H1 (cell line): ENCODE data around the gene URB2. TPM values are rescaled to one million over a fixed set of nuclear protein-coding genes. Genes with fewer than 3 reads are reported as not detected.

Experiments
- CTCF ChIA-PET: fragments of 300-600 bp; sonication (Branson Sonifier 250); formaldehyde crosslinking; loops from one replicate; lab custom pipeline; 2021; ENCODE audit not compliant: partially characterized antibody; lab: Charles Lee
- POLR2A ChIA-PET: fragments of 300-600 bp; sonication (Branson Sonifier 250); formaldehyde crosslinking; loops from one replicate; lab custom pipeline; 2021; ENCODE audit warnings: inconsistent platforms; ENCODE audit not compliant: partially characterized antibody; lab: Charles Lee
- DNase-seq, 2 experiments: peaks; one replicate each; pipeline versions ENCODE4 v3.0.0 to v3.0.0-alpha.2; 2010 to 2022; ENCODE audit warnings: low spot score in 2 of 2, low read depth in 1 of 2, mixed read lengths in 1 of 2
- FAIRE-seq: peaks from 2 replicates; lab custom pipeline; 2011; peaks lifted over from hg19 to GRCh38; lab: Jason Lieb, UNC
- H2AFZ ChIP-seq: 2 replicates; pipeline ENCODE4 v1.8.1; 2012; ENCODE audit warnings: low read length, inconsistent platforms
- H2AK5ac ChIP-seq: 2 replicates; pipeline ENCODE4 v1.6.1; 2013; ENCODE audit warnings: low read depth, low read length
- H2BK120ac ChIP-seq: replicated peaks from 2 replicates; pipeline ENCODE3; 2013; ENCODE audit warnings: low read depth, low read length, inconsistent platforms
- H2BK12ac ChIP-seq: 2 replicates; pipeline ENCODE4 v1.6.1; 2013; ENCODE audit warnings: low read depth, low read length
- H2BK15ac ChIP-seq: 2 replicates; pipeline ENCODE4 v1.6.1; 2013; ENCODE audit warnings: low read length
- H2BK20ac ChIP-seq: 2 replicates; pipeline ENCODE4 v1.6.1; 2013; ENCODE audit warnings: low read length
- H2BK5ac ChIP-seq: 2 replicates; pipeline ENCODE4 v1.6.1; 2013; ENCODE audit warnings: low read depth, low read length
- H3K14ac ChIP-seq: 2 replicates; pipeline ENCODE4 v1.6.1; 2013; ENCODE audit warnings: inconsistent platforms; ENCODE audit not compliant: insufficient read length
- H3K18ac ChIP-seq: 2 replicates; pipeline ENCODE4 v1.6.1; 2013; ENCODE audit warnings: low read length; ENCODE audit errors: extremely low read depth
- H3K23ac ChIP-seq: 2 replicates; pipeline ENCODE4 v1.6.1; 2013; ENCODE audit warnings: inconsistent platforms; ENCODE audit not compliant: insufficient read length
- H3K23me2 ChIP-seq: 2 replicates; pipeline ENCODE4 v1.6.1; 2013; ENCODE audit warnings: low read depth, low read length
- H3K27ac ChIP-seq: 2 replicates; pipeline ENCODE4 v1.6.1; 2011; ENCODE audit warnings: low read depth, low read length, inconsistent platforms
- H3K27me3 ChIP-seq, 4 experiments: replicated peaks in 1 of 4; 1 replicate in 1 of 4; 2 replicates in 3 of 4; pipeline versions ENCODE4 v1.6.1 to v1.8.1; 2011 to 2013; ENCODE audit warnings: low read length in 3 of 4, mild to moderate bottlenecking in 3 of 4, inconsistent platforms in 2 of 4, mixed read lengths in 2 of 4, moderate library complexity in 1 of 4; ENCODE audit not compliant: control insufficient read depth in 3 of 4, insufficient read depth in 3 of 4; ENCODE audit errors: extremely low read depth in 1 of 4
- H3K36me3 ChIP-seq, 4 experiments: 2 replicates each; pipeline versions ENCODE4 v1.6.1 to v1.8.1; 2011 to 2013; ENCODE audit warnings: mild to moderate bottlenecking in 4 of 4, low read length in 3 of 4, moderate library complexity in 2 of 4, control low read depth in 1 of 4, inconsistent platforms in 1 of 4; ENCODE audit not compliant: insufficient read depth in 4 of 4, control insufficient read depth in 2 of 4
- H3K4ac ChIP-seq: replicated peaks from 2 replicates; pipeline ENCODE3; 2013; ENCODE audit warnings: low read length, low read depth, mixed read lengths, inconsistent platforms; ENCODE audit not compliant: insufficient read length
- H3K4me1 ChIP-seq, 4 experiments: replicated peaks in 1 of 4; 1 replicate in 1 of 4; 2 replicates in 3 of 4; pipeline versions ENCODE4 v1.6.1 to v1.8.1; 2011 to 2013; ENCODE audit warnings: low read length in 3 of 4, inconsistent platforms in 2 of 4, mixed read lengths in 1 of 4; ENCODE audit not compliant: insufficient read depth in 4 of 4, control insufficient read depth in 3 of 4
- H3K4me2 ChIP-seq, 2 experiments: 2 replicates each; pipeline versions ENCODE4 v1.6.1 to v1.8.1; 2011 to 2013; ENCODE audit warnings: low read depth in 2 of 2, low read length in 2 of 2, control low read depth in 1 of 2, inconsistent platforms in 1 of 2, mild to moderate bottlenecking in 1 of 2; ENCODE audit not compliant: insufficient read depth in 1 of 2
- H3K4me3 ChIP-seq, 4 experiments: fragments of 200-600, 300-600 bp in 1 of 4; sonication (generic), shearing (Covaris generic), sonication (Bioruptor Twin) in 1 of 4; 2 replicates each; pipeline versions ENCODE4 v1.5.1 to v1.8.1; 2011 to 2016; ENCODE audit warnings: low read length in 4 of 4, low read depth in 3 of 4, control low read depth in 2 of 4, inconsistent platforms in 2 of 4, mild to moderate bottlenecking in 2 of 4, mixed read lengths in 1 of 4, moderate library complexity in 1 of 4; ENCODE audit not compliant: insufficient read depth in 2 of 4; ENCODE audit errors: extremely low read depth in 1 of 4
- H3K56ac ChIP-seq: replicated peaks from 2 replicates; pipeline ENCODE3; 2013; ENCODE audit warnings: low read depth, mild to moderate bottlenecking, mixed read lengths, low read length, inconsistent platforms; ENCODE audit not compliant: insufficient read length
- H3K79me1 ChIP-seq: 2 replicates; pipeline ENCODE4 v1.6.1; 2013; ENCODE audit warnings: low read depth, low read length, control low read depth
- H3K79me2 ChIP-seq, 2 experiments: 2 replicates each; pipeline versions ENCODE4 v1.6.1 to v1.8.1; 2012 to 2013; ENCODE audit warnings: low read length in 2 of 2, mild to moderate bottlenecking in 2 of 2, inconsistent platforms in 1 of 2; ENCODE audit not compliant: insufficient read depth in 2 of 2, control insufficient read depth in 1 of 2
- H3K9ac ChIP-seq, 4 experiments: replicated peaks in 1 of 4; 1 replicate in 1 of 4; 2 replicates in 3 of 4; pipeline versions ENCODE4 v1.6.1 to v1.8.1; 2011 to 2013; ENCODE audit warnings: low read depth in 3 of 4, low read length in 3 of 4, control low read depth in 2 of 4, mild to moderate bottlenecking in 2 of 4, moderate library complexity in 2 of 4, inconsistent platforms in 1 of 4; ENCODE audit errors: extremely low read depth in 1 of 4
- H3K9me3 ChIP-seq, 2 experiments: 2 replicates each; pipeline versions ENCODE4 v1.6.1 to v1.8.1; 2012 to 2013; ENCODE audit warnings: mild to moderate bottlenecking in 2 of 2, moderate library complexity in 2 of 2, control low read depth in 1 of 2, inconsistent platforms in 1 of 2, low read depth in 1 of 2, low read length in 1 of 2, mixed read lengths in 1 of 2; ENCODE audit not compliant: insufficient read depth in 2 of 2
- H4K20me1 ChIP-seq, 2 experiments: replicated peaks in 1 of 2; 2 replicates each; pipeline versions ENCODE3 to v1.8.1; 2011 to 2013; ENCODE audit warnings: inconsistent platforms in 2 of 2, low read length in 2 of 2, mild to moderate bottlenecking in 1 of 2; ENCODE audit not compliant: insufficient read depth in 2 of 2, control insufficient read depth in 1 of 2
- H4K5ac ChIP-seq: 2 replicates; pipeline ENCODE4 v1.6.1; 2013; ENCODE audit warnings: low read length, low read depth, mixed read lengths, inconsistent platforms; ENCODE audit not compliant: insufficient read length
- H4K8ac ChIP-seq: 2 replicates; pipeline ENCODE4 v1.8.0; 2013; ENCODE audit warnings: mild to moderate bottlenecking, moderate library complexity, low read length, inconsistent platforms; ENCODE audit not compliant: insufficient read depth; ENCODE audit errors: extremely low read depth
- H4K91ac ChIP-seq: replicated peaks from 2 replicates; pipeline ENCODE3; 2013; ENCODE audit warnings: low read length, mixed read lengths, inconsistent platforms; ENCODE audit not compliant: insufficient read length
- CTBP2 ChIP-seq: IDR thresholded peaks from 2 replicates; pipeline ENCODE4 v1.7.0; 2011; ENCODE audit warnings: borderline replicate concordance, mild to moderate bottlenecking, moderate library complexity, mixed read lengths, low read length; ENCODE audit not compliant: insufficient read depth, insufficient read length
- GABPA ChIP-seq: IDR thresholded peaks from 2 replicates; pipeline ENCODE4 v1.6.1; 2011; ENCODE audit warnings: mild to moderate bottlenecking, low read length, moderate library complexity, borderline replicate concordance; ENCODE audit not compliant: insufficient read depth
- HDAC2 ChIP-seq, 2 experiments: fragments of 300-600 bp in 1 of 2; sonication (generic) in 1 of 2; IDR thresholded peaks; 2 replicates each; pipeline ENCODE4 v1.6.1; 2011 to 2012; ENCODE audit warnings: low read depth in 2 of 2, low read length in 2 of 2, mild to moderate bottlenecking in 2 of 2, moderate library complexity in 2 of 2, borderline replicate concordance in 1 of 2, inconsistent platforms in 1 of 2
- KDM5A ChIP-seq: fragments of 200-600 bp; IDR thresholded peaks from 2 replicates; pipeline ENCODE4 v1.7.1; 2012; ENCODE audit warnings: mild to moderate bottlenecking, low read length, inconsistent platforms, mixed read lengths
- POLR2AphosphoS5 ChIP-seq: IDR thresholded peaks from 2 replicates; pipeline ENCODE4 v1.6.1; 2011; ENCODE audit warnings: low read depth, low read length
- SAP30 ChIP-seq: fragments of 300-600 bp; sonication (generic); IDR thresholded peaks from 2 replicates; pipeline ENCODE4 v1.7.1; 2012; ENCODE audit warnings: low read length, moderate library complexity, mild to moderate bottlenecking, inconsistent platforms; ENCODE audit not compliant: insufficient read depth, insufficient replicate concordance
- WGBS, 2 experiments: shearing (Covaris generic) in 1 of 2; methylation state at CpG; one replicate each; pipeline versions ENCODE4 v1.1.6 to v1.1.7; 2013 to 2015; ENCODE audit warnings: low lambda C conversion rate in 2 of 2, mixed read lengths in 2 of 2, inconsistent platforms in 1 of 2, low coverage in 1 of 2, missing lambda C conversion rate in 1 of 2; ENCODE audit not compliant: insufficient replicate concordance in 2 of 2, insufficient coverage in 1 of 2, insufficient read length in 1 of 2; ENCODE audit errors: extremely low coverage in 1 of 2, missing lambda C conversion rate in 1 of 2; 5-methylcytosine and 5-hydroxymethylcytosine counted together
- polyA plus RNA-seq, 7 experiments: library from polyadenylated mRNA; depleted of rRNA in 3 of 7; stranded (reverse) in 5 of 7; unstranded in 2 of 7; fragments of >200 nt in 5 of 7; fragments of 200-250 nt in 2 of 7; gene quantifications; 1 replicate in 5 of 7; 2 replicates in 1 of 7; 4 replicates in 1 of 7; pipeline versions ENCODE4 v1.2.1 to v1.2.3, GENCODE V29; 2011 to 2013; ENCODE audit warnings: missing spikeins in 2 of 7, mixed read lengths in 2 of 7
- total RNA-seq: library from RNA; stranded (reverse); fragmentation: NEBNext Ultra II Directional; extraction: Animal tissue kit (Norgen Biotek cat#: 25700); gene quantifications from 2 replicates; pipeline ENCODE4 v1.2.1, GENCODE V29; 2021
- TF ChIP-seq, protein P1 (sequence below), 3 experiments: IDR thresholded peaks; 1 replicate in 2 of 3; 2 replicates in 1 of 3; pipeline versions ENCODE4 v1.5.1 to v1.6.1; 2011; ENCODE audit warnings: low read length in 3 of 3, mild to moderate bottlenecking in 3 of 3, inconsistent platforms in 2 of 3, low read depth in 1 of 3, moderate library complexity in 1 of 3; ENCODE audit not compliant: insufficient read depth in 1 of 3; ENCODE audit errors: control extremely low read depth in 1 of 3

URB2 gene
- total and polyA plus RNA-seq, 2 of the 8 experiments (the other 6 are each of a cell fraction or from before 2014, with no cell fraction given): 13.7 to 33.0 TPM

DNA sequence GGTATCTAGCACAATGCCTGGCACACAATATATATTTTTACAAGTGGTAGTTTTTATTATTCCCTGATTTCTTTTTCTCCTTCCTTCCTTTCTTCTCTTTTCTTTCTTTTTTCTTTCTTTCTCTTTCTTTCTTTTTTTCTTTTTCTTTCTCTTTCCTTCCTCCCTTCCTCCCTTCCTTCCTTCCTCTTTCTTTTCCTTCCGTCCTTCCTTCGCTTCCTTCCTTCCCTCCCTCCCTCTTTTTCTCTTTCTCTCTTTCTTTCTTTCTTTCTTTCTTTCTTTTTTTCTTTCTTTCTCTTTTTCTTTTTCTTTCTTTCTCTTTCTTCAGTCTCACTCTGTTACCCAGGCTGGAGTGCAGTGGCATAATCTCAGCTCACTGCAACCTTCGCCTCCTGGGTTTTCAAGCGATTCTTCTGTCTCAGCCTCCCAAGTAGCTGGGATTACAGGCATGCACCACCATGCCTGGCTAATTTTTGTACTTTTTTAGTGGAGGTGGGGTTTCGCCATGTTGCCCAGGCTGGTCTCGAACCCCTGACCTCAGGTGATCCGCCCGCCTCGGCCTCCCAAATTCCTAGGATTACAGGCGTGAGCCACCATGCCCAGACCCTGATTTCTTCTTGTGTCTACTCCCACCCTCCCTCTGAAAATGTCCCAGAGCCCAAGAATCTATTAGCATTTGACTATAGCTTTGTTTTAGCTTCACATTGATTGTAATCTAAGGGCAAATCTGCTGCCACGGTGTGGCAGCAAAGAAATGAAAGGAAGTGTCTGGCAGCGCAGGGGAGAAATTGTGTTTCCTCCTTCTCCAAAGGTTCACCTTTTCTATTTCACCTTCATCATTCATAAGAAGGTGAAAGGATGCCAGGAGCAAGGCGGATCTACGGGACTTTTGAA is 47.6 kb upstream of the URB2 start:
- Histone ChIP-seq H3K4me3 (no peak overlapping the region), H3K18ac (no peak overlapping the region), H4K20me1 (no peaks in the 10 kb centered on the region), H2BK15ac (no peak overlapping the region), H2BK5ac (no peak overlapping the region), H3K4me1 (peaks cover 0 to 7% (median 0%) of the 10 kb centered on the region in 4 experiments; a peak in 2 of 7 replicates), H3K23ac (no peak overlapping the region), H2BK20ac (no peak overlapping the region), H3K14ac (no peak overlapping the region), H3K27ac (no peak overlapping the region), H3K4me2 (0 out of 4 replicates have a peak overlapping the region, but pooled peaks of 1 of the 2 experiments have one; percentile 16), H3K56ac (no peak overlapping the region), H4K91ac (no peak overlapping the region), H4K5ac (no peak overlapping the region), H2BK120ac (no peak overlapping the region), H3K27me3 (no peaks in the 10 kb centered on the region), H2AFZ (peak overlapping the region; percentile 96; the same call in 1 of the 2 replicates), H3K23me2 (no peaks in the 10 kb centered on the region), H3K36me3 (no peaks in the 10 kb centered on the region), H3K4ac (no peak overlapping the region), H2BK12ac (no peak overlapping the region), H2AK5ac (no peak overlapping the region), H3K79me2 (no peaks in the 10 kb centered on the region), H4K8ac (no peak overlapping the region), H3K9ac (no peak overlapping the region), H3K9me3 (no peaks in the 10 kb centered on the region), H3K79me1 (no peaks in the 10 kb centered on the region)
- no peak for FAIRE-seq
- ChIA-PET CTCF (interaction anchor here (1.1 to 1.7 kb wide), 3 partner anchors 12 to 20 kb away, joined by 3 to 4 read pairs (median 3); partner anchors contain the start of gene ABCB10), POLR2A (interaction anchor here (0.9 to 1.1 kb wide), 3 partner anchors 21 to 48 kb away, joined by 3 to 5 read pairs (median 3); no protein-coding TSS in a partner anchor)
- 87% methylated on average over 12 of the region's 14 CpGs; no CpG with 5 or more reads in 1 of the 2 experiments for WGBS, 2 experiments
- no peak for DNase-seq
- no peak for TF ChIP-seq HDAC2 (IDR thresholded peaks at IDR 0.05; ENCODE audit: borderline replicate concordance in 1 of 2, low read depth in 2 of 2, low read length in 2 of 2)
- TF ChIP-seq, protein P1, sequence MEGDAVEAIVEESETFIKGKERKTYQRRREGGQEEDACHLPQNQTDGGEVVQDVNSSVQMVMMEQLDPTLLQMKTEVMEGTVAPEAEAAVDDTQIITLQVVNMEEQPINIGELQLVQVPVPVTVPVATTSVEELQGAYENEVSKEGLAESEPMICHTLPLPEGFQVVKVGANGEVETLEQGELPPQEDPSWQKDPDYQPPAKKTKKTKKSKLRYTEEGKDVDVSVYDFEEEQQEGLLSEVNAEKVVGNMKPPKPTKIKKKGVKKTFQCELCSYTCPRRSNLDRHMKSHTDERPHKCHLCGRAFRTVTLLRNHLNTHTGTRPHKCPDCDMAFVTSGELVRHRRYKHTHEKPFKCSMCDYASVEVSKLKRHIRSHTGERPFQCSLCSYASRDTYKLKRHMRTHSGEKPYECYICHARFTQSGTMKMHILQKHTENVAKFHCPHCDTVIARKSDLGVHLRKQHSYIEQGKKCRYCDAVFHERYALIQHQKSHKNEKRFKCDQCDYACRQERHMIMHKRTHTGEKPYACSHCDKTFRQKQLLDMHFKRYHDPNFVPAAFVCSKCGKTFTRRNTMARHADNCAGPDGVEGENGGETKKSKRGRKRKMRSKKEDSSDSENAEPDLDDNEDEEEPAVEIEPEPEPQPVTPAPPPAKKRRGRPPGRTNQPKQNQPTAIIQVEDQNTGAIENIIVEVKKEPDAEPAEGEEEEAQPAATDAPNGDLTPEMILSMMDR (IDR thresholded peaks at IDR 0.05; ENCODE audit: control extremely low read depth in 1 of 3, insufficient read depth in 1 of 3, low read depth in 1 of 3, low read length in 3 of 3): no peak
- no peak for TF ChIP-seq POLR2AphosphoS5
- TF ChIP-seq GABPA: no peak
- TF ChIP-seq SAP30: no peak
- TF ChIP-seq CTBP2: no peak
- no peak for TF ChIP-seq KDM5A
